LHCN-M2 (cell line): Measurements from ENCODE around the gene ANKRD44. TPM values are rescaled to one million over a fixed set of nuclear protein-coding genes. Genes with fewer than 3 reads are reported as not detected.
"Not testable (repeated sequence)": the region's sequence is repeated elsewhere in the genome, so short reads cannot be mapped to it uniquely, and the experiment has no call there.

Source experiments
- DNase-seq: peaks from one replicate; pipeline ENCODE4 v3.0.0-alpha.2; 2012; ENCODE audit warnings: low read depth
- total RNA-seq: library from RNA; depleted of rRNA; stranded (reverse); fragments of >200 nt; gene quantifications from 2 replicates; pipeline ENCODE4 v1.2.3, GENCODE V29; 2014

The ANKRD44 gene
- total RNA-seq, 1 experiment from 2014 or later, result 4.0 TPM

DNA sequence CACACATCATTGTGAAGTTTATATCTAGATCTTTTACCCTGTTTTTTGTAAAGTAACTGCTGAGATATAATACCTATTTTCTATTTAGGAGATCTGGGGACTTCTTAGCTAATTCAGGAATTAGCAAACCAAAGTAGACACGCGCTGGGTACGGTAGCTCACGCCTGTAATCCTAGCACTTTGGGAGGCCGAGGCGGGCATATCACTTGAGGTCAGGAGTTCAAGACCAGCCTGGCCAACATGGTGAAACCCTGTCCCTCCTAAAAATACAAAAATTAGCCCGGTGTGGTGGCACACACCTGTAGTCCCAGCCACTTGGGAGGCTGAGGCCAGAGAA is 23.0 kb downstream of the ANKRD44 start:
- DNase-seq, result not testable (repeated sequence)

DNA sequence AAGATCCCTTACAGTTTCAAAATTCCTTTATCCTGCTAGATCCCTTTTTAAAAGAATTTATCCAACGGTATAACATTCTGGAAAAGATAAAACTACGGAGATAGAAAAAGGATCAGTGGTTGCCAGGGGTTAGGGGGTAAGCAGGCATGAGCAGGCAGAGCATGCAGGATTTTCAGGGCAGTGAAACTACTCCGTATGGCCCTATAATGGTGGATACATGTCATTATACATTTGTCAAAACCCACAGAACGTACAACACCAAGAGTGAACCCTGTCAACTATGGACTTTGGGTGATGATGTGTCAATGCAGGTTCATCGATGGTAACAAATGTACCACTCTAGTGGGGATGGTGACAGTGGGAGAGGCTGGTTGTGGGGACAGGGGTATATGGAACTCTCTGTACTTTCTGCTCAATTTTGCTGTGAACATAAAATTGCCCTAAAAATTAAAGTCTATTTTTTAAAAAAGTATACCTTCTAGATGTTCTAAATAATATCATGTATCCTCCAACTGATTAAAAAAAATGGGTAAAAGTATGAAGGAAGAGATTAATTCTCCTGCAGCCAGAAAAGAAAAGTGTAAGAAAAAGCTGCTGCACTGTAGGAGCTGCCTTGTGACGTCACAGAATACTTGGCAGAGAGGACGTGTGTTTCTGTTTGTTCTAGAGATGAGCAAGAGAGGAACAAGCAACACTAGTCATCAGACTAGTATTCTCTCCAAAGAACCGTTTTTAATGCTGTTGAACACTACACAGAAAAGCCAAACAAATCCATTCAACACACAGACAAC is 23.6 kb downstream of the ANKRD44 start:
- DNase-seq, result peak; percentile 89

DNA sequence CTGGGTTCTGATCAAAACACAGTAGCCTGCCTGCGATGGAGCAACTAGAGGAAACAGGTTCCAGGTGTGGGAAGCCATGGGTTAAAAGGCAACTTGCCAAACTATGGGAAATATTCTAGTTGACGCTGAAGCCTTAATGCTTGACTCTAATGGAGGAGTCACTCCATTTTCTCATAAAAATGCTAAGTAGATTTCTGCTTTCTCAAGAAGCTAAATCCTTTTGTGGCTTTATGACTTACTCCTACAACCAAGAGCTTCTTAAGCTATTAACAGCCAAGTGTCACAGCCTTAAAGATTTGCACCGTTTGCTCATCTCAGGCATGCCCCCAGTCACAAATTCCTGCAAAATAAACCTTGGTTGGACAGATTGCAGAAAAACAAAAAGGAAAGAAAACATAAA is 25.2 kb downstream of the ANKRD44 start:
- no peak for DNase-seq

DNA sequence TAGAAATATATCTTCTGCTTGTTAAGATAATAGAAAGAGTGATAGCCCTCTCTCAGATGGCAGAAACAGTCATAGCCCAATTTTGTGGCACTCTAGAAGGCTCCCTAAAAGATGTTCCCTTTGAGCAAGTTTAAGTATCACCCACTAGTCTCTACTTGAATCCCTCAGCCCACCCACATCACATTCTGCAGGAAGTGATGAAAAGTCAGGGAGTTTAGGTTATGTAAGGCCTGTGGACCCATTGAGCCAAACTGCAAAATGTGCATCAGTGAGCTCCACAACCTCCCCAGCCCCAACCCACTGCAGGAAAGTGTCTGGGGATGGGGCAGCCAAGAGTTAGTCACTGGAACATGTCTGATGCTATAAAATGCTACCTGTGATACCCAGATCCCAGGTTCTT is 25.6 kb downstream of the ANKRD44 start:
- no peak for DNase-seq

DNA sequence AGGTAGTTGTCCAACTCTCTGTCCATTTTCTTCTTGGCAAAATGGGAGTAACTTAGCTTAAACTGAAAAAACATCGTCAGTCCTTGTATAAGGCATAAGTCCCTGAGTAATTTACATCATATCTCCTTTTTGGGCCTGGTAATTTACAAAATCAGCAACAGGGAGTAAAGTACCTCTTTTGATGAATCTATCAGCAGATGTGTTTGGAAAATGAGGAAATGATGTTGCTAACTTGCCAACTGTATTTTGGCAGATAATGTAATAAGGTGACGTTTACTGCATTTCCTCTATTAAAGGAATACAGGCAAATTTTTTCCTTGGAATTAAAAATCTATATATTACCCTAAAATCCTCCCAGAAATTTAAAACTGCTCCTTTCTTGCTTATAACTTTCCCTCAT is 29.2 kb downstream of the ANKRD44 start:
- no peak for DNase-seq

DNA sequence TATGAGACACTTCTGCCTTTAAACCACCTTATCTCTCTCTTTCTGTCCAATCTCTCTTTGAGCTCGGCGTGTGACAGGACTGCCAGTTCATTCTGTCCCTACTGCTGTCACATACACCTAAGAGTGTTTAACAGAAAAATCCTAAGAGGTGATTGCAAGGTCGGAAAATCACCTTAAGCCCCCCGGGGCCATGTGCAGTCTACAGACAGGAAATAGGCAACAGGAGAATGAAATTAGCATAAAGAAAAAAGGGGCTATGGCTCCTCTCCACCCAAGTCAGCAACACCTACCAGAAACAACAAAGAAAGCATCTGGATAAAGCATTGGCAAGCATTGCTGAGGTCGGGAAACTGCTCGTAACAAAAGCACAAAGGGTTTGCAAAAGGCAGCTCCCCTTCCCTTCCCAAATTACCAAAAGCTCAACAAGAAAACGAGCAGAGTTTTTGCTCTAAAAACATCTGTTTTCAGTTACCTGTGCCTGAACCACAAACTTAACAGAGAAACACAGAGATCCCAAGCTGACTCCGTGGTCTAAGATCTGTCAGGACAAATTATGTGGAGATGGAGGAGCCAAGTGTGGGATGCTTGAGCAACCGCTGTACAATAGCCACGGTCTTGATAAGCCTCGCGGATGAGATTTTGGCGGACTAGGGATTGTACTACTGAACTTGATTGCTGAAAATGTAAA is 30.4 kb downstream of the ANKRD44 start:
- DNase-seq, result no peak

DNA sequence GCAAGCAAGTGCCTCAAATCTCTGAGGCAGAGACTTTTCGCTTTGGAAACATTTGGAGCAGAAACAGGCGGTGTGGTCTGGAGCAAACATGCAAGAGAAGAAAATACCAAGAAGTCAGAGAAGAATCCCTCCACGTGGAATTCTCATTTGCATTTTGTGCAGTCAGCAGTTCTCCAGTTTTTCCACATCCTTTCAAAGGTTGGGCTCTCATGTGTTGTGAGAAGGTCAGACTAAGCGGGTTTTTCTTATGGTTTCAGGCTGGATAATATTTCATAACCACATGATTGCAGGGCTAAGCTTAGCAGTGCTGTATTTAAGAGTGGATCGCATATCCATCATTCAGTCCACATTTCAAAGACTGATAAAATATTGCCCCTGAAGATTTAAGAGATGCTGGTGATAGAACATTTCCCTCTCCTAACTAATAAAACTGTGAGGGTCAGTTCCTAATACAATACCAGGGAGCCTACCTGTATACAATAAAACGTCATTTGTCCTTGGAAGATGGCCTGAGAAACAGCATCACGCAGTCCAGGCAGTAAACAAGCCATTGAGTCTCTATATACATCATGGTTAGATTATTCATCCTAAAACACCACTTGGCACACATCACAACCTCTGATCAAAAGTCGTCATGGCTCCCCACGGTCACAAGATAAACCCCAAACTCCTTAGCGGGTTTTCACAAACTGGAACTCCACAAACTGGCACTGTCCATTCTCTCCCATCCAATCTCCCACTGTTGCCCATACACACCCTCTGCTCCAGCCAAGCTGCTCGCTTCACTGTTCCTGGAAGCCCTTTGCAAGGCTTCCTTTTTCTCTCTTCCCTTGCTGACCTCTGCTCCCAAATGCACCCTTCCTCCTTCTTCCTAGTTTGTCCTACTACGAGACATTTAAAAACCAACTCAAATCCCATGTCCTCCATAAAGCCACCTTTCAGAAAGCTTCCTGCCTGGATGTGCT is 31.5 kb downstream of the ANKRD44 start:
- peak; percentile 9 for DNase-seq

DNA sequence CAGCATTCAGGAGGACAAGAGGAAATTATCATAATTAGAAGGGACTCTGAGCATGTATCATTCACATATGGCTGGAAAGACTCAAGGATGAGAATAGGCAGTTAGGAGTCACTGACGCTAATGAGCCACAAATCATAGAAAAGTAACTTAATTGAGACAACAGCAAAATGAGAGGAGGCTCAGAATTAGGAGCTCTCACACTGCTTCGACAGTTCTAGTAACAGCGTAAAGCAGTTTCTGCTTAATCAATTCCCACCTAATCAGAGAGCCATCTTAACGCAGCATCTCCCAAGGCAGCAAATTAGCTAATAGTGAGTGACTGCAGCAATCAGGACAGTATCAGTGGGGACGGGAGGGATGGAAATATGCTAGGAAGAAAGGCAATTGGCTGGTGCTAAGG is 32.8 kb downstream of the ANKRD44 start:
- no peak for DNase-seq

DNA sequence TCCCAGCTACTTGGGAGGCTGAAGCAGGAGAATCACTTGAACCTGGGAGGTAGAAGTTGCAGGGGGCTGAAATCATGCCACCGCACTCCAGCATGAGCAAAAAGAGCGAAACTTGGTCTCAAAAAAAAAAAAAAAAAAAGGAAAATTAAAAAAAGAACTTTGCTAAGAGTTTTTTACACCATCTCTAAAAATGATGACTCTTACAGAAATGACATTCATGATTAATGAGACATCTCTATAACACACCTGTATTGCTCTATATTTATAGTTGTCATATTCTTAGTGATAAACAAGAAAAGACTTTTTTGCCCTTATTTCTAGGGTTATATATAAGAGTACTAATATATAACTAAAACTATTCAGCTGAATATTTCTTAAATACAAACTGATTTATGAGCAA is 34.4 kb downstream of the ANKRD44 start:
- no peak for DNase-seq

DNA sequence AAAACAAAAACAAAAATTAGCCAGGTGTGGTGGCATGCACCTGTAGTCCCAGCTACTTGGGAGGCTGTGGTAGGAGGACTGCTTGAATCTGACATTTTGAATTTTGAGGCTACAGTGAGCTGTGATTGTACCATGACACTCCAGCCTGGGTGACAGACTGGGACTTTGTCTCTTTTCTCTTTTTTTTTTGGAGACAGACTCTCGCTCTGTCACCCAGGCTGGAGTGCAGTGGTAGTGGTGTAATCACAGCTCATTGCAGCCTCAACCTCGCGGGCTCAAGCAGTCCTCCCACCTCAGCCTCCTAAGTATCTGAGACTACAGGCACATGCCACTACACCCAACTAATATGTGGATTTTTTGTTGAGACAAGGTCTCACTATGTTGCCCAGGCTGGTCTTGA is 35.6 kb downstream of the ANKRD44 start:
- DNase-seq, result no peak

DNA sequence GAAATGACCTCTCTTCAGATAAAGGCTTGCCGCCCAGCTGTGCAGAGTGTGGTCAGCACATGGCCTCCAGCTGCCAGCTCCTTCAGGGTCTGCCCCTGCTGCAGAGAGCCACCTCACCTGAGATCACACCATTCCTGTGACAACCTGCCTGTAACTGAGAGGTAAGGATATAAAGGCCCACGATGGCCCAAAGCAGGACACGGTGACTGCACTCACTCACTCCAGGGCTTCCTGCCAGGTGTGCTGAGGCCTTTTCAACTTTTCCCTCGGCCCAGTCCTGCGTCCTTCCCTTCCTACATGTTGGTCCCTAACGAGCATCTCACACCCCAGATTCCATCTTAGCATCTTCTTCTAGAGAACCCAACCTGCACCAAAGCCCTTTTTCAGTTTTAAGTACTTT is 36.2 kb downstream of the ANKRD44 start:
- DNase-seq, result no peak

DNA sequence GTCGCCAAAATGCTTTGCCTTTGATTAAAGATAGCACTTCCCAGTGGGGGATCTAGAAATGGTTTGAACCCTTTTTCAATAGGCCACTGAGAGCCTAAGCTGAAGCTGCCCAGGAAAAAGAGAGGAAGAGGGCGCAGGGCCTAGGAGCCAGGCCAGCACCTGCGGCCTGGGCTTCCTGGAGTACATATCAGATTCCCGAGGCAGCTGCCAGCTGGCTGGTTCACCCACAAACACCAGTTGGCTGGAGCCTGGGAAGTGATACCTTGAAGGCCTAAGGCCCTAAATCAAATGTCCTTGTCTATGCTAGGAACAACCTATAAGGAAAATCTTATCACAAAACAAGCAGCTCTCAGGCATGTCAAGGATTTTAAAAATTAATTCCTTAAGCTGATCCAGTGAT is 37.1 kb downstream of the ANKRD44 start:
- DNase-seq, result peak; percentile 62

DNA sequence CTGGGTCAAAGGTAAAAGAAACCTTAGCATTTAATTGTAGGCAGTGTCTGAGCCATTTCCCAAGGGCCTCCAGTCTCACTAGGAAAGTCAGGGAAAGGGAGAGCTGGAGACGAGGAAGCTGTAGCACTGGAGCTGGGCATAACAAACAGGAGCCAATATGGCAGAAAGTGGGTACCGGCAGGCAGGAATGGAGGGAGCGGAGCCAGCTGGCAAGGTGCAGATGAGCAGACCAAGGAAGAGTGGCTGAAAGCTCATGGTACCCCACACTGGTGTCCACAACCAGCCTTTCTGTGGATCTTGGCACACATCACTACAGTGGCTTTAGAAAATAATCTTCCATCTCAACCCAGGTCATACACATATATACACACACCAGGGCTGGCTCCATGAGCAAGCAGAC is 40.0 kb downstream of the ANKRD44 start:
- DNase-seq, result no peak

DNA sequence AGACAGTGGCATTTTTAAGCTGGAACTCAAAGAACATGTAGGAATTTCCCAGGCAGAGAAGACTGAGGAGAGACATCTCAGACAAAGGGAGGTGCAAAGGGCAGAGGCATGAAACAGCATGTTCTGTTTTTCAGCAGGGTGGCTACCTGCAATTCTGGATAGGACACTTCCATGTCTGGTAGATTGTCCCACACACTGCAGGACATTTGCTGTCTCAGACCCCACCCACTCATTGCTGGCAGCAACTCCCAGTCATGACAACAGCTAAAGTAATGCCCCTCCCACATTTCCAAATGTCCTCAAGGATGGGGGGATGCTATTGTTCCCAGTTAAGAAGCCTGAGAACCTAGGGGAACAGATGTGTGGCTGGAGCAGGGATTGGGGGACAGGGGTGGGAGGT is 40.8 kb downstream of the ANKRD44 start:
- no peak for DNase-seq

DNA sequence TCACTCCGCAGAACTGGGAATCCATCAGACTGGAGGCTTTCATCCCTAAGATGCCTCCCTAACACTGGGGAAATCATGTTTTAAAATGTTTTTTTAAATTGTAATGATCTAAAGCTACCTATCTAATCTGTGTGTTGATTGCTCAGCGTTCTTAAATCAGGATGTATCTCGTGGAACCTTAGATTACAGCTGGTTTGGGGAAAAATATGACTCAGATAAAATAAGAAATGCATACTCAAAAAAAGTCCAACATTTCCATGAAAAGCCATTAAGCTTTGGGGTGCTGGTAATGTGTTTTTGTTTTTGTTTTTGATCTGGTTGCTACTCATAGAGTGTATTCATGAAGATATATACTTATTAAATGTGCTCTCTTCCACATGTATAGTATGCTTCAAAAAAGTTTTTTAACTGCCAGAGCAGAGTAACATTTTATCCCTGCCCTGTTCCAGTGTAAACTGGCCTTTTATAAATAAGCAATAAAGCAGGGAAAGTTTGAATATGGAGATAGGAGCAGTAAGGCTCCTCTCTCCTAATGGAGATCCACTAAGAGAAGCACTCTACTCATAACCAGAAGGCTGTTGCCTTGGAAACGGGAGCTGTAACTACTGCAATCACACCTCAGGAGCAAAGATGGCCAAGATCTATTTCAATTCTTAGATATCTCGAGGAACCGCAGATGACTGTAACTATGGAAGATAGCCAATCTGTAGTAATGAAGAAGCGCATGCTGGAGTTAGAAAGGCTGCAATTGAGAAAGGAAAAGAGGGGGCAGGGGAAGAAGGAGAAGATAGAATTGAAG is 41.6 kb downstream of the ANKRD44 start:
- peak; percentile 69 for DNase-seq

DNA sequence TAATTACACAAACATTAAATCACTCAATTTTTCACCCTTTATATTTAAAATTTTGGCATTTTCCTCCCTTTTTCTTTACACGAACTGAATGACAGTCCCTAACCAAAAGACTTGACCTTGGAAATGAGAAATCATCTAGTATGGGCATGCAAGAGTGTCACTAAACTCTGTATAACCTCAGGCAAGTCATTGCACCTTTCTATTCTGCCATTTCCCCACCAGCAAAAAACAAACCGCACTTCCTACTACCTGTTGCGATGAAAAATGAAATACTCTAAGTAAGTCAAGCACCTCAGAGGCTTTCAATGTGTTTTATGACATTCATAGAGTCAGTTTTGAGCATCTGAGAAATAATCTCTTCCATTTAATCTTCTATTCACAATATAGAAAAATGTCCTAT is 44.1 kb downstream of the ANKRD44 start:
- no peak for DNase-seq

DNA sequence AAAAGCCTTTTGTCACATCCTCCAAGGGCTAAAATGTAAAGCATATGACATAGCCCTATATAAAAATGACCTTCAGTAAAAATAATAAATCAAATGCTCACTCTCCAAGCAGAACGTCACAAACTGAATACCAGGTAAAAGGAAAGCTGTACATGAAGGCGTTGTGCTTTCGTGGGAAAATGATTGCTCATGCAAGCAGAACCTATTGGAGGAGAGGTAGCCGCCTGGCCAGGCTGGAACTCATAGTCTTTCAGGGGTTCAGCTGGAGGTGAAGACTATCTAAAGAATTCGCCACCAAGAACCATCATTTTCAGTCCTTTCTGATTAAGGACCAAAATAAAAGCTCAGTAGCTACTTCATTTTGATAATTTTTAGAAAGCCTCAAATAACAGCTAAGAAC is 44.7 kb downstream of the ANKRD44 start:
- DNase-seq, result no peak

DNA sequence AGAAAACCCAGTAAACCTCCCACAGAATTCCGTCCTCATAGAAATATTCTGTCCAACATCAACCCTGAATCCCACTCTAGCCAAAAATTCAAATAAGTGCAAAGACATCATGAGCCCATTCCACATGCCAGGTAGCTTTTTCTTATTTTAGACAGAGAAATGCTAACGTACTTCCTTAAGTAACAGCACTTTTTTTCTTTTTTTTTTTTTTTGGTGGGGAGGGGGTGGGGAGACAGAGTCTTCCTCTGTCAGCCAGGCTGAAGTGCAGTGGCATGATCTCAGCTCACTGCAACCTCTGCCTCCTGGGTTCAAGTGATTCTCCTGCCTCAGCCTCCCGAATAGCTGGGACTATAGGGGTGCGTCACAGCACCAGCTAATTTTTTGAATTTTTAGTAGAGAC is 45.5 kb downstream of the ANKRD44 start:
- no peak for DNase-seq

DNA sequence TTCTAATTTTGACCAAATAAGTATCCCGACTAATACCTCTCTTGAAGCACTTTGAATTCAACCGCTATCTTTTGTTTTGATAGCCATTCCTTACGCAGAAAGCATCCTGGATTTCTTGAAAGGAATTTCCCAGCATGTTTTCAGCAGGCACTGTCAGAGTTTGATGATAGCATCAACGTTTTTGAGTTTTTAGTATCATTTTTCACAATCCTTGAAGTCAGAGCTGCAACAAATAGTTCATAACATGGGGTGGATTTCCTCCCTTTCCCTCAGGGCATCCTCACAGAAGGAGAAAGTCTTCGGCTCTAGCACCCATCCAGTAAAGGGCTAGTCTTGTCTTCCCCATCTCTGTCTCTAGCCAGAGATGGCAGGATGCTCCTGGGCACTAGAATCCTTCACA is 46.2 kb downstream of the ANKRD44 start:
- no peak for DNase-seq

DNA sequence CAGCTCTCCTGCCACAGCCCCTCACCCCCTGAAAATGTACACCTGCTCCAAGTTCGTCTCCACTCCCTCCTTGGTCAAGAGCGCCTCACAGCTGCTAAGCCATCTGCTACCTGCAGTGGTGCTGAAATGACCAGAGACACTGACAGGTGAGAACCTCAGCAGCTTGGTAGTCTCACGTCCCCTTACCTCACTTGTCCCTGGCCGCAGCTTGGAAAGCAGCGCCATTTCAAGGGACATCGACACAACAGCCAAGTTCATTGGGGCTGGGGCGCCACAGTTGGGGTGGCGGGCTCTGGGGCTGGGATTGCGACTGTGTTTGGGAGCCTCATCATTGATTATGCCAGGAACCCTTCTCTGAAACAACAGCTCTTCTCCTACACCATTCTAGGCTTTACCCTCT is 47.5 kb downstream of the ANKRD44 start:
- DNase-seq, result no peak

DNA sequence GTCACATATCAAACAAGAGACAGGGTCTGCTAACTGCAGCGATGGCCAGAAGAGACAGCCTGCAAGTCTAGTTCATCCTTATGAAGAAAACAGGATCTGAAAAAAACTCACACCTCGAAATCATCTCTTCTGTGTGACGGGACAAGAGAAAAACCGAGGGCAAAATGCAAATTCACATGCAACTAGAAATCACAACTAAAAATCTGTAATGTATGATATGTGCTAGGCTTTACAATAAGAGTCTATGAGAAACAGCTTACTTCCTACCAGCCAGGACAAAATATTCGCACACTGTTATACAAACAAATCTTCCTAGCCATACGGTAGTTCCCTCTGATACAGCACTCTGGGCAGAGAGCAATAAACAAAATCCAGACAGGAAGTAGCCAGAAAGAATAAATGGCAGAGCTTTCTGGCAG is 48.8 kb downstream of the ANKRD44 start:
- no peak for DNase-seq
